K562 (cell line): ENCODE results near the gene DLK1. TPM values are rescaled to one million over a fixed set of nuclear protein-coding genes. Genes with fewer than 3 reads are reported as not detected.

Experiments
- CXXC5 ChIP-seq: fragments of 250-450 bp; sonication (Bioruptor Pico); IDR thresholded peaks from 2 replicates; pipeline ENCODE4 v1.8.0; 2022; ENCODE audit warnings: inconsistent platforms, mild to moderate bottlenecking, moderate library complexity
- ESRRB ChIP-seq: fragments of 250-450 bp; sonication (Bioruptor Pico); IDR thresholded peaks from 2 replicates; pipeline ENCODE4 v1.5.0; 2020; ENCODE audit warnings: mild to moderate bottlenecking, moderate library complexity, borderline replicate concordance
- POLR2AphosphoS5 ChIP-seq: IDR thresholded peaks from 2 replicates; pipeline ENCODE4 v1.6.1; 2011; ENCODE audit warnings: mild to moderate bottlenecking, low read depth, low read length, moderate library complexity; ENCODE audit not compliant: control insufficient read depth, insufficient read depth
- POLR2G ChIP-seq: fragments of 200-400 bp; formaldehyde crosslinking; IDR thresholded peaks from 2 replicates; pipeline ENCODE4 v1.6.1; 2017; ENCODE audit warnings: low read depth, mild to moderate bottlenecking, antibody characterized with exemption, low read length, moderate library complexity
- RCOR1 ChIP-seq, 2 experiments: IDR thresholded peaks; 2 replicates each; pipeline ENCODE4 v1.6.1; 2012; ENCODE audit warnings: low read depth in 2 of 2, low read length in 2 of 2, borderline replicate concordance in 1 of 2, improper control_type of control experiment in 1 of 2
- SREBF1 ChIP-seq: fragments of 150-350 bp; IDR thresholded peaks from 2 replicates; pipeline ENCODE4 v1.6.1; 2014; ENCODE audit warnings: antibody characterized with exemption, low read depth, low read length, borderline replicate concordance
- ZNF274 ChIP-seq: IDR thresholded peaks from 2 replicates; pipeline ENCODE4 v1.6.1; 2011; ENCODE audit warnings: low read depth, mild to moderate bottlenecking, low read length, moderate library complexity, borderline replicate concordance
- ZNF444 ChIP-seq: fragments of 250-450 bp; sonication (Bioruptor Pico); IDR thresholded peaks from 2 replicates; pipeline ENCODE4 v1.4.0; 2020; ENCODE audit warnings: mild to moderate bottlenecking, moderate library complexity
- ZNF764 ChIP-seq: fragments of 250-450 bp; sonication (Bioruptor Pico); IDR thresholded peaks from 2 replicates; pipeline ENCODE4 v1.4.0; 2020; ENCODE audit warnings: low read depth, mild to moderate bottlenecking, moderate library complexity
- polyA plus RNA-seq, 8 experiments: library from polyadenylated mRNA; depleted of rRNA in 4 of 8; stranded (reverse) in 5 of 8; unstranded in 3 of 8; fragments of >200 nt; fragmentation: Nextera tagmentation in 2 of 8; fragmentation: Illumina TruSeq in 1 of 8; extraction: Ambion mirVana in 2 of 8; extraction: Trizol in 1 of 8; gene quantifications; 2 replicates each; pipeline versions ENCODE4 v1.2.1 to v1.2.3, GENCODE V29; 2011 to 2014; ENCODE audit warnings: inconsistent platforms in 1 of 8, missing spikeins in 1 of 8
- total RNA-seq, 7 experiments: library from RNA; depleted of rRNA in 6 of 7; stranded (reverse); fragments of >200 nt in 6 of 7; fragmentation: Illumina TruSeq in 2 of 7; extraction: Trizol in 2 of 7; gene quantifications; 2 replicates each; pipeline versions ENCODE4 v1.2.1 to v1.2.3, GENCODE V29; 2011 to 2021; ENCODE audit warnings: low replicate concordance in 1 of 7
- TF ChIP-seq, protein P1 (sequence below): fragments of 250-450 bp; sonication (Bioruptor Pico); IDR thresholded peaks from 2 replicates; pipeline ENCODE4 v1.5.0; 2020; ENCODE audit warnings: mild to moderate bottlenecking, borderline replicate concordance
- TF ChIP-seq, protein P2 (sequence below): fragments of 450-650 bp; IDR thresholded peaks from 2 replicates; pipeline ENCODE4 v1.6.1; 2014; ENCODE audit warnings: low read depth, mild to moderate bottlenecking, moderate library complexity, borderline replicate concordance
- TF ChIP-seq, protein P3 (sequence below): fragments of 450-650 bp; IDR thresholded peaks from 2 replicates; pipeline ENCODE4 v1.6.1; 2016; ENCODE audit warnings: mild to moderate bottlenecking
- TF ChIP-seq, protein P4 (sequence below): fragments of 250-450 bp; sonication (Bioruptor Pico); IDR thresholded peaks from 2 replicates; pipeline ENCODE4 v1.5.0; 2022; ENCODE audit warnings: mild to moderate bottlenecking
- TF ChIP-seq, protein P5 (sequence below): sonication (generic); formaldehyde crosslinking; IDR thresholded peaks from 2 replicates; pipeline ENCODE4 v1.8.1; 2023; ENCODE audit warnings: mild to moderate bottlenecking, missing genetic modification reagents

The DLK1 gene
- total and polyA plus RNA-seq, 9 of the 15 experiments (the other 6 are each of a cell fraction or from before 2014, with no cell fraction given) = 4.4 to 97.2 (median 15.3) TPM

DNA sequence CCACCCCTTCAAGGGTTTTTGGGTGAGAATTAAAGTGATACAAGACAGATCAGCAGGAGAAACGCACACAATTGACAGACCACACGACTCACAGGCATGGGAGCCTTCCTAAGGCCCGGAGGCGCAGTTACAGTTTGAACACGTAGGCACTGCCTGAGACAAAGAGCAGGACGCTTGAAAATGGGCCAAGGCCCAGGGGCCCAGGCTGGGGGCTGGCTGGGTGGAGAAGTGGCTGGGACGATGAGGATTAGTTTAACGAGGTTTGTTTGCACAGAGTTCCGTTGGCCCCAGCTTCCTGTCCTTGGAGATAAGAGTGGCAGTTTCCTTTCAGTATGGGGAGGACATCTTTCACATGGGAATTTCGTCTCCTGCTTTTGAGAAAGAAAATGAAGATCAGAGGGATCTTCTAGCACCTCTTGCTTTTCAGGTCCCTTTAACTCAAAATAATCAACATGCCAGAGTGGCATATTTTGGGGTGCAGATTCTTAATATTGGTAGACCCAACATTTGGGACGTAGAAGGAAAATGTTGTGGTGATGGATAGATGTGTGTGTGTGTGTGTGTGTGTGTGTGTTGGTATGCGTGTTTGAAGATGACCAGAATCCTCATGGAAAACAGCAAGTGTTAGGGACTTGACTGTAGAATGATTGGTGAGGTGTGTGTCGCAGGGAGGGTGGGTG is 44.6 kb downstream of the DLK1 start (continued):
- TF ChIP-seq, protein P1, sequence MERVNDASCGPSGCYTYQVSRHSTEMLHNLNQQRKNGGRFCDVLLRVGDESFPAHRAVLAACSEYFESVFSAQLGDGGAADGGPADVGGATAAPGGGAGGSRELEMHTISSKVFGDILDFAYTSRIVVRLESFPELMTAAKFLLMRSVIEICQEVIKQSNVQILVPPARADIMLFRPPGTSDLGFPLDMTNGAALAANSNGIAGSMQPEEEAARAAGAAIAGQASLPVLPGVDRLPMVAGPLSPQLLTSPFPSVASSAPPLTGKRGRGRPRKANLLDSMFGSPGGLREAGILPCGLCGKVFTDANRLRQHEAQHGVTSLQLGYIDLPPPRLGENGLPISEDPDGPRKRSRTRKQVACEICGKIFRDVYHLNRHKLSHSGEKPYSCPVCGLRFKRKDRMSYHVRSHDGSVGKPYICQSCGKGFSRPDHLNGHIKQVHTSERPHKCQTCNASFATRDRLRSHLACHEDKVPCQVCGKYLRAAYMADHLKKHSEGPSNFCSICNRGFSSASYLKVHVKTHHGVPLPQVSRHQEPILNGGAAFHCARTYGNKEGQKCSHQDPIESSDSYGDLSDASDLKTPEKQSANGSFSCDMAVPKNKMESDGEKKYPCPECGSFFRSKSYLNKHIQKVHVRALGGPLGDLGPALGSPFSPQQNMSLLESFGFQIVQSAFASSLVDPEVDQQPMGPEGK (CRISPR knock-in tag) = no peak
- TF ChIP-seq, protein P2, sequence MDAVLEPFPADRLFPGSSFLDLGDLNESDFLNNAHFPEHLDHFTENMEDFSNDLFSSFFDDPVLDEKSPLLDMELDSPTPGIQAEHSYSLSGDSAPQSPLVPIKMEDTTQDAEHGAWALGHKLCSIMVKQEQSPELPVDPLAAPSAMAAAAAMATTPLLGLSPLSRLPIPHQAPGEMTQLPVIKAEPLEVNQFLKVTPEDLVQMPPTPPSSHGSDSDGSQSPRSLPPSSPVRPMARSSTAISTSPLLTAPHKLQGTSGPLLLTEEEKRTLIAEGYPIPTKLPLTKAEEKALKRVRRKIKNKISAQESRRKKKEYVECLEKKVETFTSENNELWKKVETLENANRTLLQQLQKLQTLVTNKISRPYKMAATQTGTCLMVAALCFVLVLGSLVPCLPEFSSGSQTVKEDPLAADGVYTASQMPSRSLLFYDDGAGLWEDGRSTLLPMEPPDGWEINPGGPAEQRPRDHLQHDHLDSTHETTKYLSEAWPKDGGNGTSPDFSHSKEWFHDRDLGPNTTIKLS = peak; percentile 83; the same call in 1 of the 2 replicates
- TF ChIP-seq, protein P3, sequence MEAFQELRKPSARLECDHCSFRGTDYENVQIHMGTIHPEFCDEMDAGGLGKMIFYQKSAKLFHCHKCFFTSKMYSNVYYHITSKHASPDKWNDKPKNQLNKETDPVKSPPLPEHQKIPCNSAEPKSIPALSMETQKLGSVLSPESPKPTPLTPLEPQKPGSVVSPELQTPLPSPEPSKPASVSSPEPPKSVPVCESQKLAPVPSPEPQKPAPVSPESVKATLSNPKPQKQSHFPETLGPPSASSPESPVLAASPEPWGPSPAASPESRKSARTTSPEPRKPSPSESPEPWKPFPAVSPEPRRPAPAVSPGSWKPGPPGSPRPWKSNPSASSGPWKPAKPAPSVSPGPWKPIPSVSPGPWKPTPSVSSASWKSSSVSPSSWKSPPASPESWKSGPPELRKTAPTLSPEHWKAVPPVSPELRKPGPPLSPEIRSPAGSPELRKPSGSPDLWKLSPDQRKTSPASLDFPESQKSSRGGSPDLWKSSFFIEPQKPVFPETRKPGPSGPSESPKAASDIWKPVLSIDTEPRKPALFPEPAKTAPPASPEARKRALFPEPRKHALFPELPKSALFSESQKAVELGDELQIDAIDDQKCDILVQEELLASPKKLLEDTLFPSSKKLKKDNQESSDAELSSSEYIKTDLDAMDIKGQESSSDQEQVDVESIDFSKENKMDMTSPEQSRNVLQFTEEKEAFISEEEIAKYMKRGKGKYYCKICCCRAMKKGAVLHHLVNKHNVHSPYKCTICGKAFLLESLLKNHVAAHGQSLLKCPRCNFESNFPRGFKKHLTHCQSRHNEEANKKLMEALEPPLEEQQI = 0 out of 2 replicates have a peak, but pooled peaks have one; percentile 54
- TF ChIP-seq, protein P4, sequence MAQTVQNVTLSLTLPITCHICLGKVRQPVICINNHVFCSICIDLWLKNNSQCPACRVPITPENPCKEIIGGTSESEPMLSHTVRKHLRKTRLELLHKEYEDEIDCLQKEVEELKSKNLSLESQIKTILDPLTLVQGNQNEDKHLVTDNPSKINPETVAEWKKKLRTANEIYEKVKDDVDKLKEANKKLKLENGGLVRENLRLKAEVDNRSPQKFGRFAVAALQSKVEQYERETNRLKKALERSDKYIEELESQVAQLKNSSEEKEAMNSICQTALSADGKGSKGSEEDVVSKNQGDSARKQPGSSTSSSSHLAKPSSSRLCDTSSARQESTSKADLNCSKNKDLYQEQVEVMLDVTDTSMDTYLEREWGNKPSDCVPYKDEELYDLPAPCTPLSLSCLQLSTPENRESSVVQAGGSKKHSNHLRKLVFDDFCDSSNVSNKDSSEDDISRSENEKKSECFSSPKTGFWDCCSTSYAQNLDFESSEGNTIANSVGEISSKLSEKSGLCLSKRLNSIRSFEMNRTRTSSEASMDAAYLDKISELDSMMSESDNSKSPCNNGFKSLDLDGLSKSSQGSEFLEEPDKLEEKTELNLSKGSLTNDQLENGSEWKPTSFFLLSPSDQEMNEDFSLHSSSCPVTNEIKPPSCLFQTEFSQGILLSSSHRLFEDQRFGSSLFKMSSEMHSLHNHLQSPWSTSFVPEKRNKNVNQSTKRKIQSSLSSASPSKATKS (CRISPR knock-in tag) = no peak
- TF ChIP-seq ESRRB (no peak), POLR2AphosphoS5 (0 out of 2 replicates have a peak, but pooled peaks have one; percentile 37), POLR2G (peak; percentile 75), ZNF444 (CRISPR knock-in tag) (no peak), SREBF1 (no peak), ZNF764 (CRISPR knock-in tag) (no peak), CXXC5 (CRISPR knock-in tag) (peak; percentile 83), ZNF274 (no peak), RCOR1 (IDR thresholded peaks at IDR 0.05; ENCODE audit: borderline replicate concordance in 1 of 2, low read depth in 2 of 2, low read length in 2 of 2) (peak in 1 of 2 experiments; percentile 81; a peak in 2 of 4 replicates)
- TF ChIP-seq, protein P5, sequence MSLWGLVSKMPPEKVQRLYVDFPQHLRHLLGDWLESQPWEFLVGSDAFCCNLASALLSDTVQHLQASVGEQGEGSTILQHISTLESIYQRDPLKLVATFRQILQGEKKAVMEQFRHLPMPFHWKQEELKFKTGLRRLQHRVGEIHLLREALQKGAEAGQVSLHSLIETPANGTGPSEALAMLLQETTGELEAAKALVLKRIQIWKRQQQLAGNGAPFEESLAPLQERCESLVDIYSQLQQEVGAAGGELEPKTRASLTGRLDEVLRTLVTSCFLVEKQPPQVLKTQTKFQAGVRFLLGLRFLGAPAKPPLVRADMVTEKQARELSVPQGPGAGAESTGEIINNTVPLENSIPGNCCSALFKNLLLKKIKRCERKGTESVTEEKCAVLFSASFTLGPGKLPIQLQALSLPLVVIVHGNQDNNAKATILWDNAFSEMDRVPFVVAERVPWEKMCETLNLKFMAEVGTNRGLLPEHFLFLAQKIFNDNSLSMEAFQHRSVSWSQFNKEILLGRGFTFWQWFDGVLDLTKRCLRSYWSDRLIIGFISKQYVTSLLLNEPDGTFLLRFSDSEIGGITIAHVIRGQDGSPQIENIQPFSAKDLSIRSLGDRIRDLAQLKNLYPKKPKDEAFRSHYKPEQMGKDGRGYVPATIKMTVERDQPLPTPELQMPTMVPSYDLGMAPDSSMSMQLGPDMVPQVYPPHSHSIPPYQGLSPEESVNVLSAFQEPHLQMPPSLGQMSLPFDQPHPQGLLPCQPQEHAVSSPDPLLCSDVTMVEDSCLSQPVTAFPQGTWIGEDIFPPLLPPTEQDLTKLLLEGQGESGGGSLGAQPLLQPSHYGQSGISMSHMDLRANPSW = no peak
